ENCODE results near the gene RNF26. TPM values are rescaled to one million over a fixed set of nuclear protein-coding genes. Genes with fewer than 3 reads are reported as not detected.
A peak's percentile ranks its signal among the peaks of the same experiment; 100 is the strongest.

Gene RNF26
- total RNA-seq, 1 experiment from 2014 or later: 45.6 TPM

DNA sequence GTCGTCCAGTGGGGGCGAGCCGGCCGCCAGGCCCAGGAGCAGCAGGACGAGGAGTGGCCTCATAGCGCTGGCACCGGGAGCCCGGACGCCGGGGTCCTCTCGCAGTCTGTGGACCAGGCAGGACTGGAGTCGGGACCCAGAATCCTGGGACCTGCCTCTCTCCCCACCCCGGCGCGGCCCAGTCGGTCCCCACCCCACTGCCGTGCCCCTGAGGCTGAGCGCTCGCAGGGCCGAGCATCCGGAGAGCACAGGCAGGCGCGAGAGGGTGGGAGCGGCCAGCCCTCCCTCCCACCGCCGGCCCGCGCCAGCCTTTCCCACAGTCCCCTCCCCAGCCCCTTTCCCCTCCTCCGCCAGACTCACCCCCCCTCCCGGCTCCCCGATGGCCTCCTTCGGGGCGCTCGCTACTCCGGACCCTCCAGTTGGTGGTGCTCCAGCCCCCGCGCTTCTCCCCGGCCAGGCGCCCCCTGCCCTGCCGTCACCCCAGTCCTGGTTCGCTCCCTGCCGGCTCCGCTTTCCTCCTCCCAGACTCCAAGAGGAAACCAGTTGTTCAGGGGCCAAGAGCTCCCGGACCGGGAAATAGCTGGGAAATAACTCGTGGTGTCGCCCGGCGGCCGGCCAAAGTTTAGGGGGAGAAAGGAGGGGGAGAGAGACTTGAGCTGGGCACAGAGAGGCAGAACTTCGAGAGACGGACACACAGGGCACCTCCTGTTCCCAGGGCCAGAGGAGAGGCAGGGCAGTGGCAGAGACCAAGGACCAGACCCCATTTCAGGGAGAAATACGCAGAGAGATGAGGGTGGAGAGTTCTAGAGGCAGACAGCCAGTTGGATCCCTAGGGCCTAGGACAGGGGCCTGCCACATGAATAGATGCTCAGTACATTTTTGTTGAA lies 6.3 kb downstream of the RNF26 start, which contains the start of gene C1QTNF5:
C1QTNF5 (minus strand) TSS at position 549 of the 887 bp plus-strand sequence; CDS start at position 63, 486 bp downstream.
- H3K36me3 ChIP-seq (ENCODE audit: control insufficient read depth in 1 of 2, insufficient read depth in 2 of 2, low read length in 2 of 2): peaks cover 0 to 12% of the 10 kb centered on the region in 2 experiments; a peak in 1 of 4 replicates
- DNase-seq (ENCODE audit: low read depth, low spot score) (no peak), ATAC-seq (no peak)
- H3K4me2 ChIP-seq (ENCODE audit: low read length): peak within 1 kb of the TSS; percentile 85
- peak within 1 kb of the TSS; percentile 20 to 56; a peak in 3 of 4 replicates for H3K4me3 ChIP-seq (replicated peaks in 1 of 2; ENCODE audit: low read depth in 1 of 2, low read length in 2 of 2)
- no peak within 1 kb of the TSS for H2AFZ ChIP-seq (ENCODE audit: low read depth, low read length, poor library complexity, severe bottlenecking)
- CTCF ChIA-PET: interaction anchor here (0.6 to 3.9 kb wide), 29 partner anchors 8 to 929 kb away, joined by 3 to 68 read pairs (median 4); partner anchors contain the start of genes CBL, DPAGT1, MCAM and USP2
- H3K9me2 ChIP-seq (ENCODE audit: insufficient read depth): no peaks in the 10 kb centered on the region
- TF ChIP-seq POLR2AphosphoS5 (IDR thresholded peaks at IDR 0.05; ENCODE audit: low read depth, low read length) (no peak), SIN3A (IDR thresholded peaks at IDR 0.05; ENCODE audit: low read depth) (no peak), ZFX (IDR thresholded peaks at IDR 0.05) (no peak), EGR1 (IDR thresholded peaks at IDR 0.05; ENCODE audit: low read depth) (no peak), ELF1 (IDR thresholded peaks at IDR 0.05; ENCODE audit: borderline replicate concordance, low read depth) (no peak)
- TF ChIP-seq, protein P1, sequence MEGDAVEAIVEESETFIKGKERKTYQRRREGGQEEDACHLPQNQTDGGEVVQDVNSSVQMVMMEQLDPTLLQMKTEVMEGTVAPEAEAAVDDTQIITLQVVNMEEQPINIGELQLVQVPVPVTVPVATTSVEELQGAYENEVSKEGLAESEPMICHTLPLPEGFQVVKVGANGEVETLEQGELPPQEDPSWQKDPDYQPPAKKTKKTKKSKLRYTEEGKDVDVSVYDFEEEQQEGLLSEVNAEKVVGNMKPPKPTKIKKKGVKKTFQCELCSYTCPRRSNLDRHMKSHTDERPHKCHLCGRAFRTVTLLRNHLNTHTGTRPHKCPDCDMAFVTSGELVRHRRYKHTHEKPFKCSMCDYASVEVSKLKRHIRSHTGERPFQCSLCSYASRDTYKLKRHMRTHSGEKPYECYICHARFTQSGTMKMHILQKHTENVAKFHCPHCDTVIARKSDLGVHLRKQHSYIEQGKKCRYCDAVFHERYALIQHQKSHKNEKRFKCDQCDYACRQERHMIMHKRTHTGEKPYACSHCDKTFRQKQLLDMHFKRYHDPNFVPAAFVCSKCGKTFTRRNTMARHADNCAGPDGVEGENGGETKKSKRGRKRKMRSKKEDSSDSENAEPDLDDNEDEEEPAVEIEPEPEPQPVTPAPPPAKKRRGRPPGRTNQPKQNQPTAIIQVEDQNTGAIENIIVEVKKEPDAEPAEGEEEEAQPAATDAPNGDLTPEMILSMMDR (IDR thresholded peaks at IDR 0.05 in 2 of 3, conservative IDR thresholded peaks at IDR 0.05 in 1 of 3; ENCODE audit: borderline replicate concordance in 1 of 3, insufficient read depth in 1 of 3, low read depth in 2 of 3, low read length in 2 of 3): no peak
- TF ChIP-seq, protein P2, sequence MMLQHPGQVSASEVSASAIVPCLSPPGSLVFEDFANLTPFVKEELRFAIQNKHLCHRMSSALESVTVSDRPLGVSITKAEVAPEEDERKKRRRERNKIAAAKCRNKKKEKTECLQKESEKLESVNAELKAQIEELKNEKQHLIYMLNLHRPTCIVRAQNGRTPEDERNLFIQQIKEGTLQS (IDR thresholded peaks at IDR 0.05): no peak
- H3K9ac ChIP-seq (ENCODE audit: low read length): peak within 1 kb of the TSS; percentile 57
- H3K9me3 ChIP-seq (ENCODE audit: control insufficient read depth in 1 of 2, insufficient read depth in 1 of 2, low read depth in 1 of 2, low read length in 2 of 2): no peaks in the 10 kb centered on the region
- no peaks in the 10 kb centered on the region for H3K27me3 ChIP-seq (ENCODE audit: insufficient read depth, low read length)
- H4K20me1 ChIP-seq (ENCODE audit: insufficient read depth): no peaks in the 10 kb centered on the region
- H3K79me2 ChIP-seq (ENCODE audit: insufficient read depth, low read length): peaks cover 18% of the 10 kb centered on the region
- no TSS peak for BruUV-seq (replicated peaks)
- POLR2A ChIA-PET: no interaction called here
- H3K27ac ChIP-seq (ENCODE audit: low read depth, low read length): peak within 1 kb of the TSS; percentile 37; the same call in 1 of the 2 replicates
- peaks cover 0 to 37% of the 10 kb centered on the region in 2 experiments; a peak in 3 of 4 replicates for H3K4me1 ChIP-seq (ENCODE audit: control insufficient read depth in 1 of 2, insufficient read depth in 2 of 2, low read length in 2 of 2)
- intact Hi-C loops (cut with micrococcal nuclease): no loop called here
- RAD21 ChIA-PET (ENCODE audit: low non-redundant PET in 1 of 2, low total read pairs in 2 of 2, uncharacterized antibody in 2 of 2, unreplicated experiment in 2 of 2): interaction anchor here in 1 of 2 experiments (0.6 kb wide), 1 partner anchor 15 kb away, joined by 3 read pairs; no protein-coding TSS in a partner anchor

All from HCT116 (cell line).